ENCODE data around the gene BBS9. TPM values are rescaled to one million over a fixed set of nuclear protein-coding genes. Genes with fewer than 3 reads are reported as not detected.
"Not testable (repeated sequence)": the region's sequence is repeated elsewhere in the genome, so short reads cannot be mapped to it uniquely, and the experiment has no call there.

Gene BBS9
- total RNA-seq, 1 donor from 2014 or later = 8.7 TPM

DNA sequence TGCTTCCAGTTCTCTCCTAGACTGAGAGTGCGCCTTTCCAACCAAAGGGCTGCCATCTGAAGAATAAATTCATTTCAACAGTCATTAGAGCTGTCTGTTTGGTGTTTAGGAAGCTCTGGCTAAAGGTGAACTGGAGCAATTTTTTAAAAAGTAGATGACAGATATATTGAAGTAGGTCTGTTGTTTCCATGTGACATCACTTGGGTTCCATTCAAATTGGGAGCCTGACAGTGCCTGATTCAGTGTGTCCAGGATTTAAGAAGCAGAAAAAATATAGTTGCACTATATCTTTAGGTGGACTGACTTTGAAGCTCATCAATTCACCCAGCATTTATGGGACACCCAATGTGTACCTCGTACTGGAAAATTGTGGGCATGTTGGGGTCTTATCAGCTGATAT is 367.7 kb downstream of the BBS9 start:
- no peak for ATAC-seq (ENCODE audit: poor library complexity)
- DNase-seq = no peak
- intact Hi-C loops (cut with DNase I) = no loop called here

DNA sequence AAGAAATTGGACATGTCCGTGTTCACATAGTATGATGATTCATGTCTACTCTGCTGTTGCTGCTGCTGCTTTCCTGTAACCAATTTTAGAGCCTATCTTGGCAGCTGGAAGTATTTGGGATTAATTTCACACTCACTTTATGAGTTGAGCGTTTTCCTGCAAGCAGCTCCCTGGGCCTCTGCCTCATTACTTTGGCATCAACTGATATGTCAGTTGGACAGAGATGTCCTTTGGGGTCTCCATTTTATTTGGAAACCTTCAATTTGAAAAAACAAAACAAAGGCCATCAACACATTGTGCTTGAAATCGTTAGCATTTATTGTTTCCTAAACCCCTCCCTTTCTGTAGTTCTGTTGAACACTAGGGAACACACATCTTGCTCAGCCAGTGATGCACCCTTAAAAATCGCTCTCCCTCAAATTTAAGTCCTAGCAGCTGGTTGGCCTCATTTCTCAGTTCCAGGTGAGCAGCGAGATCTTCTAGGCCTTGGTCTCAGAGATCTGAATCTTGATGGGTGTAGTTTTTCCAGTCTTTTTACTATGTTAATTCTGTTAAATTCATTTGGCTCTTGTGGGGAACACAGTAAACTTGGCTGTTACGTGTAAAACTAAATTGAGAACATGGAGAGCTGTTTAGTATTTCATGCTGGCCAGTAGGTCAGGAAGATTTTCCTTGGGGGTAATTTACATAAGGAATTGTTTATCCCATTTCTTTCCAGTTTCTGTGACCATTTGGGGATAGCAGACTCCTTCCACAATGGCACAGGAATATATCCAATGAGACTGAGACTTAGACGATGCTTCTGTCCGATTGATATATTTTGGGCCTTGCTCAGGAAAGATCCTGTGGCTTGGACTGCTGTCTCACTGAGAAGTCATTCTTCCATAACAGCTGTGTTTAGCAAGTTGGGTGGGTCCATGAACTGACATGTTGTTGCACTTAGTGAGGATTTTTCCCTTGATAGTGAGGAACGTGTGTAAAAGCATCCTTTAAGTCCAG is 371.6 kb downstream of the BBS9 start:
- DNase-seq (no peak), ATAC-seq (ENCODE audit: poor library complexity) (peak; percentile 59)
- intact Hi-C loops (cut with DNase I) = no loop called here

DNA sequence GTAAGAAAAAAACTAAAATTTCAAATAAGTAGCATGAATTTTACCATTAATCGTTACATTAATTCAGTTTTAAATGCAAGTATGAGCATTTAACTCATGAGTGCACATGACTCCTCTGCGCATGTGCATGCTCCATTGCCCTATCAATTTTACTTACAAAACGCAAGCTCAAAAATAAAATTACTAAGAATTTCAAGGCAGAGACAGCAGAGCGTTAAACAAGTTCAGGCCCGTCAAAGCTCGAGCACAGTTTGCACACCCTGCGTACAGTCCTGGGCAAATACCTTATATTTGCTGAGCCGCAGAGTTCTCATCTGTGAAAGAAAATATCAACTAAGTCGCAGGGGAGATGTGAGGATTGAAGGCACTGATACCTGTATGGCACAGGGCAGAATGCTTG is 373.6 kb downstream of the BBS9 start:
- DNase-seq (no peak), ATAC-seq (ENCODE audit: poor library complexity) (no peak)
- intact Hi-C loops (cut with DNase I) = no loop called here

DNA sequence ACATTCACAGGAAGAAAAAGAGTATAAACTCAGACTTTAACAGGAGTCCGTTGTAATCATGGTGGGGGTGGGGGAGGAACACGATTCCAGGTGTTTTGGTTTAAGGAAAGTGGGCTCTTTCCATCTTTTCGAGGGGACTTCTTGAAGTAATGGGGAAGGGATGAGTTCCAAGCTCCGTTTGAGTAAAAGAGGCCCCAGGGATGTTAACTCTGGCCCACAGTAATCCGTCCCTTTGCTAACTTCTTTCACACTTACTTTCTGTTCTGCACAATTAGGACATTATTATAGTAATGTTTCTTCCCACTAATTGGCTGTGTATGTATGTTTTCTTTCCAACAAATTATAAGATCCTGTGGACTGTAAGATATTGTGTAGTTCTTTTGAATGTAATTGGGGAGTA is 374.4 kb downstream of the BBS9 start:
- ATAC-seq (ENCODE audit: poor library complexity) (no peak), DNase-seq (no peak)
- intact Hi-C loops (cut with DNase I) = no loop called here

DNA sequence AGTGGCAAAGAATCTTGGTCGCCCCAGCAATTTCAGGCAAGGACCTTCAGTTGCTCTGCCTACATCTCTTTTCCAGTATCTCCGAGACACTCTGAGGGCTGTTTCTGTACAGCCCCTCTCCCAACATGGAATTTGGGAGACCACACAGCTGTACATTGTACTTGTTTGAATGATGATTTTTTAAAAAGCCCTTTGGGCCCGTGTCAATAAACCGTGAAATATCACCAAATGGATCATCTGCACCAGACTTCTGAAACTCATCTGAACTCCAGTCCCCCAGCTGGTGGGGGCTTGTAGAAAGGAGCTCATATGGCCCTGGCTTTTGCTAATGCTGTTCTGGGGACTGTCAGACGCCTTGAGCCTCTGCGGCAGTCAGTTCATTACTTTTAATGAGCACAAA is 374.9 kb downstream of the BBS9 start:
- DNase-seq (no peak), ATAC-seq (ENCODE audit: poor library complexity) (no peak)
- intact Hi-C loops (cut with DNase I) = no loop called here

DNA sequence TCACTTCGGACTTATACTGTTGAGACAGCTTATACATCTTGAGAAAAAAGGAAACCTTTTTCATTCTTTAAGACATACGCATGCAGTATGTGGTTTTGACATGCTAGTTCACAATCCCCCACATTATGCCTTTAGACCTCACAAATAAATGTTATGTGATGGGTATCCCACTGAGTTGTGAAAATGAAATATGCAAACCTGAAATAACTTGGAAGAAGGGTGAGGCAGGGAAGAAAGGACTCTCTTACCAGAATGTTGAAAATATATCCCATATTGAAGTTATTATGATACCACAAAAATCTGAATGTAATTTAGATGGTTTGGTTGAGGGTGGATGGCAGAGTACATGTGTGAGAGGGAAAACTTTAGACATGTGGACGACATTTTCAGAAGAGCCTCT is 379.8 kb downstream of the BBS9 start:
- intact Hi-C loops (cut with DNase I) = no loop called here
- ATAC-seq (ENCODE audit: poor library complexity) = no peak

DNA sequence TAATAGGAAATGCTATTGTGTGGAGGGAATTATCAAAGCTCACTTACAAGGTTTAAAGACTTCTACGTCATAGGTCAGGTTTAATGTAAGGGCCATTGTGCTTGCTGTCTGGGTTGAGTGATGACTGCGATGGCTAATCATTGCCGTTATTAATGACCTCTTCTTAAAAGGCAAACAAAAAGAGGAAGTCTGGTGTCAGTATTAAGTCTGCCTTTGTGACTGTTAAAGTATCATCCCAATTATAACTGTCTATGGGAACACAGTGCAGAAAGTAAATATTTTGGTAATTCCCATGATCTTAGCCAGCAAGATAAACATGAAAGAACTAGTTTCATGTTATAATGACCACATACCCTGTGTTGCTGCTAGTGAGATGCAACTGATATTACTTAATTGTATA is 382.4 kb downstream of the BBS9 start:
- intact Hi-C loops (cut with DNase I) = no loop called here
- ATAC-seq (ENCODE audit: poor library complexity) = no peak
- DNase-seq = no peak

More for the DNA sequence above, 379.8 kb downstream of the BBS9 start:
- no peak for DNase-seq

DNA sequence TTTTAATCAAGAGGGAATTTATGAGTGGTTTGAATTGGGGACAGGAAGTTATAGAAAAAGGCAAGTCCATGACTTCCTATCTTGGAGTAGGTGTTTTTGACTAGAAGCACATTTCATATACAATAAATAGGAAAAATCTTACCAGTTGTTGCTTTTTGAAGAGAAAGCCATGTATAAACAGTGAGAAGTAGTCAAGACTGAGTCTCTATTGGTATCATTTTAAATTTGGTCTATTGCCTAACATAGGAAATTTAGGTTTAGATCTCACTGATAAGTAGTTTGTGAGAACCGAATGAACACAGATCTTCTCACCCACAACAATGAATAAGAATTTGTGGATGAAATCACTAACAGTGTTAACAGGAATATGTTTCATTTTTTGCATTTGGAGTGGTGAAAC is 387.2 kb downstream of the BBS9 start:
- ATAC-seq (ENCODE audit: poor library complexity) (no peak), DNase-seq (no peak)
- intact Hi-C loops (cut with DNase I) = no loop called here

DNA sequence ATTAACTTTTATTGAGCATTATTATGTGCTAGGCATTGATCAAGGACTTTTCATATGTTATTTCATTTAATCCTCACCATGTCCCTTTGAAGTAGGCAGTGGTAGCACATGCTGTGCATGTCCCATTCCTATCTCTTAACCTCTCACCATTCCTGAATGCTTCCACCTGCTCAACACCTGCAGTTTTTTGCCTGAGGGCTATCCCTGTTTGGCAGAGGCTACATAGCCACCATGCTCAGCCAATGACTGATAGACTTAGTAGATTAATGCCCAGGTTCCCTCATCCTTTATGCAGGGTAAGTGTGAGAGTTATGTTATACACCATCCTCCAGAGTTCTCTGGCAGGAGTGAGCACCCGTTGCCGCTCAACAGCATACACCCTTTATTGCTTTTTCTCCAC is 387.8 kb downstream of the BBS9 start:
- intact Hi-C loops (cut with DNase I) = no loop called here
- ATAC-seq (ENCODE audit: poor library complexity) (no peak), DNase-seq (no peak)

DNA sequence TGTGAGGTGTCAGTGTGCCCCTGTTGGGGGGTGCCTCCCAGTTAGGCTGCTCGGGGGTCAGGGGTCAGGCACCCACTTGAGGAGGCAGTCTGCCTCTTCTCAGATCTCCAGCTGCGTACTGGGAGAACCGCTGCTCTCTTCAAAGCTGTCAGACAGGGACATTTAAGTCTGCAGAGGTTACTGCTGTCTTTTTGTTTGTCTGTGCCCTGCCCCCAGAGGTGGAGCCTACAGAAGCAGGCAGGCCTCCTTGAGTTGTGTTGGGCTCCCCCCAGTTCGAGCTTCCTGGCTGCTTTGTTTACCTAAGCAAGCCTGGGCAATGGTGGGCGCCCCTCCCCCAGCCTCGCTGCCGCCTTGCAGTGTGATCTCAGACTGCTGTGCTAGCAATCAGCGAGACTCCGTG is 397.6 kb downstream of the BBS9 start:
- ATAC-seq (ENCODE audit: poor library complexity); intact Hi-C loops (cut with DNase I): not testable (repeated sequence)

DNA sequence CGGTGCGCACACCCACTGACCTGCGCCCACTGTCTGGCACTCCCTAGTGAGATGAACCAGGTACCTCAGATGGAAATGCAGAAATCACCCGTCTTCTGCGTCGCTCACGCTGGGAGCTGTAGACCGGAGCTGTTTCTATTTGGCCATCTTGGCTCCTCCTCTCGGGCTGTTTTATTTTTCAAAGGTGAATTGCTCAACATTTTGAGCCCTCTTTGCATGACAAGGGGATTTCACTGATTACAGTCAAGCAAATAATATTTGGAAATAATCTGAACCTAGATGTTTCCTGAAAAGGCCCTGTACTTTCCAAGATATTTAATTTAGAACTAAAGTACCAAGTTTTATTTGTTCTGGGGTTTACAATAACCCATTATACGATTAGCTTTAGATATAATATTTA is 398.2 kb downstream of the BBS9 start:
- intact Hi-C loops (cut with DNase I); ATAC-seq (ENCODE audit: poor library complexity); DNase-seq: not testable (repeated sequence)

More for the DNA sequence above, 397.6 kb downstream of the BBS9 start:
- not testable (repeated sequence) for DNase-seq

DNA sequence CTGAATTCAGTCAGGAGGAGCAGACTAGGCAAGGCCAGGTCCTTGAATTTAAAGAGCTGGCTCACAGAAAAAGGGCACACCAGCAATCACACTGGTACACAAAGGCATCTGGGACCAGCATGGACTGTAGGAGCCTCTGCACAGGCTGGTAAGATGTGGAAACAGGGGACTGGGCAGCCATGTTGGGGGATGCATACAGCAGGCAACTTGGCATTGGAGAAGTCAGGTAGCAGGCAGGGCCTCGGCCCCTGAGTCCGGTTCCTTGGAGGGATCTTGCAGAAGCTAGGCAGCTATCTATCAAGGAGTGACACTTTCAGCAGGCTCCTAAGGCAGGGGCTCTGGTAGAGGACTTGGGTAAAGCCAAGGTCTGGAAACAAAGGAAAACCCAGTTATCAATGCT is 399.7 kb downstream of the BBS9 start:
- intact Hi-C loops (cut with DNase I) = no loop called here
- DNase-seq (no peak), ATAC-seq (ENCODE audit: poor library complexity) (no peak)

DNA sequence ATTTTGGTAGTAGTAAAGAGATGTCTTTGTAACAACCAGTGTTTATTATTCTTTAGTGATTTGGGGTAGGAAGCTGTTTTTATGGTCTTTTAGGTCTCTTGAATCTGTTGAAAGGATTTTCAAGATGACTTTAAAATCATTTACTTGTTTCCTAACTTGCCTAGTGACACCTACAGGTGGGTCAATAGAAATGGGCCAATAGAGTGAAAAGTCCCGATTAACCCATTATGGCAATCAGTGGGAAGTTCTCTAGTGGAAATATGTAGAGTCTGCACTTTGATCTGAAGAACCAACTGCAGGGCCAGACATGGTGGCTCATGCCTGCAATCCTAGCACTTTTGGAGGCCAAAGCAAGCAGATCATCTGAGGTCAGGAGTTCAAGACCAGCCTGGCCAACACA is 401.3 kb downstream of the BBS9 start:
- intact Hi-C loops (cut with DNase I) = no loop called here
- no peak for DNase-seq
- ATAC-seq (ENCODE audit: poor library complexity) = no peak

DNA sequence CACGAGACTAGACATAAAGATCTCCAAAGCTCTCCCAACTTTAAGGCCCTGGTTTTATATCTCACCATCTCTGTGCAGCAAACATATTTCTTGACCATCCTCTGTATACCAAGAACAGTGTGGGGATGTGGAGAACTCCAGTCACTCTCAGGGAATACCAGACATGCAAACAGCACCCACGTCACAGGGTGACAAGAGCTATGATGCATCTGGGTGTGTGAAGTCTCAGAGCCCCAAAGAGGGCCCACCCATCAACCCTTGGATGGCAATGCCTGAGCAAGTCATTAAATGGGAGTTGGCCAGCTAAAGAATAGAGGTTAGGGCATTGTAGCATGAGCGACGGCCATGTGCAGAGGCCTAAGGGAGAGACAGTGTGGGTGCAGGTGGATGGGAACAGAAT is 402.5 kb downstream of the BBS9 start:
- intact Hi-C loops (cut with DNase I) = no loop called here
- ATAC-seq (ENCODE audit: poor library complexity) = no peak
- DNase-seq = no peak

DNA sequence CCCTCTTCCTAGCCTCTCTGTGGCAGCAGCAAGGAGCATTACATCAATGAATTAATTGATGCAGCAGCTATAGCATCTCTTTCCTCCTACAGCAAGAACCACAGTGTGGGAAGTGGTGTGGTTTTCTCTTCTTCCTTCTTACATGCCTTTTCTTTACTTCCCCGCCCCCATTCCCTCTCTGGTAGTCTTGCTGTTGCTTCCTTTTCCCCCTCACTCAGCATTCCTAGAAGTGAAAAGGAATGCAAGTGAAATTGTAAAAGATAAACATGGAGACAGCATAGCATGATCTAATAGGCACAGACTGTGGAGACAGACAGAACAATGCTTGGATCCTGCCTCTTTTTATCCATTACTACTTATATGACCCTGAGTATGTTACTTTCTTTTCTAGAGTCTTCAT is 405.5 kb downstream of the BBS9 start:
- intact Hi-C loops (cut with DNase I) = no loop called here
- DNase-seq = no peak
- no peak for ATAC-seq (ENCODE audit: poor library complexity)

DNA sequence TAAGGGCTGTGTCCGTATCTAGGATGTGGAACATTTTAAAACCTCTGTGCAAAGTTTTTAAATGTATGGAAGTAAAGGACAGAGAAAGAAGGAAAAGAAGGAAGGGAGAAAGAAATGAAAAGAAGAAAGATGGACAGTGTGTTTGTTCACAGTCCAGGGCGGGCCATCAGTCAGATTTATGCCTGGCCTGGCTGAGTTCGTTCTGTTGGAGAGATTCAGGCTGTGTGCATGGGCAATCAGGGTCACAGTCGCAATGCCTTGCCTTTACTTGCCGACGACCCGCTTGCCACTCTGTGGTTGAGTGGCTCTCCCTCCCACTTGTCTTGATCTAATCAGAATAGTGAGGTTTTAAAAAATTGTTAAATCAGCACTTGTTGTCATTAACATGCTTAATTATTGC is 406.6 kb downstream of the BBS9 start:
- intact Hi-C loops (cut with DNase I) = no loop called here
- ATAC-seq (ENCODE audit: poor library complexity) = no peak
- DNase-seq = no peak

DNA sequence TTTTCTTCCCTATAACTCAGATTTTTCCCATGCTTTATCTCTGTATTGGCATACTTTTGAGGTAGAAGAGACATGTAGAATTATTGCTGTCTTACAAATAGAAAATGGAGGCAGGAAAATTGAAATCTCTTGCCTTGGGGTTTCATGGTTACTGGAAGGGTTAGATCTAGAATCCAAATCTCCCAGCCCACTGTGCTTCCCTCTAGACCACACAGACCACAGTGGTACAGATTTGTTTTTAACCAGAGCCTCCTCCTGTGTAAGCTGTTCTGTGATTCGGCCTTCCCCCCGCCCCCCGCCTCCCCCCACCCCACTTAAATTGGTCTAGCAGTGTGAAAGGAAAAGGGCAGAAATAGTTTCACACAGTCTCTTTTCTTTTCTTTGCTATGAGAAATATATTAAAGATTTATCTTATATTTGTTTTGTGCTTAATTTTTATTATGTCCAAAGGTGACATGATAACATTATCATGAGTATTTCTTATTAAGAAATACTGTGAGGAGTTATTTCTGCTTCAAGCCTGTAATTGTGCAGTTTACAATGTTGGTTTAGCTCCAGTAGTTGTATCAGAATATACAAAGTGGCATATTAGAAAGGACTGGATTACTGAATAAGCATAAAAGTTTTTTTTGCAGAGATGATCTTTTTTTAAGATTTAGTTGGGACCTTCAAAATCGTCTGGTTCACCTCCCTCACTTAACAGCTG is 407.2 kb downstream of the BBS9 start:
- ATAC-seq (ENCODE audit: poor library complexity) (no peak), DNase-seq (no peak)
- intact Hi-C loops (cut with DNase I) = no loop called here

DNA sequence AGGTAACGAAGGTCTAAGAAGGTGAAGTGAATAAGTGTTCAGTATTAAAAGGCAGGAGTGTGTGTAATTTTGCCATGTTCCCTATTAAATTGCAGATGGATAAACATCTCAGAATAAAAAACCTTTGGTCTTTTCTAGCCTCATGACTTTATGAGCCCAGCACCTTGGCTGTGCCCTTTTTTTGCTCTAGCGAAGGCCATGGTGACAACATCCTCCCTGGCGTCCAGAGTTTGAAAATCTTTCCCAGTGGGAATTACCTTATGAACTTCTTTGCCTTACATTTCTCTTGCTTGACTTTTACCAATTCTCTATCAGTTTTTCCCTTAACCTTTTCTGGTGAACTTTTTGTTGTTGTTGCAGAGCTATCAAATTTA is 407.7 kb downstream of the BBS9 start:
- DNase-seq (no peak), ATAC-seq (ENCODE audit: poor library complexity) (no peak)

DNA sequence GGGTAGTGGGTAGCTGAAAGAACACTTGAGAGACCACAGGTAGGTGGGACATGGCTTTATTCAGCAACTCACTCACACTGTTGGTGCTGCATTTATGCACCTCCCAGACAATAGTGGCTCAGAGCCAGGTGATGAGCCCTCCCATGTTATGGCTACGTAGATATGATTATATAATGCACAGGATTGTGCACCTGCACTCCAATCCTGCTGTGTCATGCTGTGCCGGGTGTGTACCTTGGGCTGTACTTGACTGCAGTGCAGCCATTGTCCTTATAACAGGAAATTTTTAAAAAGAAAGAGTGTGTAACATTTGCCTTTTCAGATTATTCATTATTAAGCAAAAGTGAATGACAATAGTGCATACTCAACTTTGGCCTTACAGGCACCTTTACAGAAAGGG is 409.8 kb downstream of the BBS9 start:
- intact Hi-C loops (cut with DNase I) = no loop called here
- no peak for DNase-seq
- no peak for ATAC-seq (ENCODE audit: poor library complexity)

More for the DNA sequence above, 407.7 kb downstream of the BBS9 start:
- intact Hi-C loops (cut with DNase I) = no loop called here
